NOMO-1 treated with DMSO at 0.1 percent for 48 hours (cell line): ENCODE measurements around the gene RBM48.
A peak's percentile ranks its signal among the peaks of the same experiment; 100 is the strongest.
"Not testable (repeated sequence)": the region's sequence is repeated elsewhere in the genome, so short reads cannot be mapped to it uniquely, and the experiment has no call there.

Experiments used
- DNase-seq: peaks from one replicate; lab custom pipeline; 2025; ENCODE audit not compliant: unreplicated experiment; lab: John Stamatoyannopoulos, UW

RBM48 gene

DNA sequence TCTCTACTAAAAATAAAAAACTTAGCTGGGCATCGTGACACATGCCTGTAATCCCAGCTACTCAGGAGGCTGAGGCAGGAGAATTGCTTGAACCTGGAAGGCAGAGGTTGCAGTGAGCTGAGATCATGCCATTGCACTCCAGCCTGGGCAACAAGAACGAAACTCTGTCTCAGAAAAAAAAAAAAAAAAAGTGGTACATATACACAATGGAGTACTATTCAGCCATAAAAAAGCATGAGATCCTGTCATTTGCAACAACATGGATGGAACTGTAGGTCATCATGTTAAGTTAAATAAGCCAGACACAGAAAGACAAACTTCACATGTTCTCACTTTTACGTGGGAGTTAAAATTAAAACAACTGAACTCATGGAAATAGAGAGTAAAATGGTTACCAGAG, 14.9 kb downstream of the RBM48 start:
- not testable (repeated sequence) for DNase-seq

- DNase-seq = not testable (repeated sequence)
Observed at GRCh38 chr7:92545116-92545515, 16.5 kb downstream of the RBM48 start.

DNA sequence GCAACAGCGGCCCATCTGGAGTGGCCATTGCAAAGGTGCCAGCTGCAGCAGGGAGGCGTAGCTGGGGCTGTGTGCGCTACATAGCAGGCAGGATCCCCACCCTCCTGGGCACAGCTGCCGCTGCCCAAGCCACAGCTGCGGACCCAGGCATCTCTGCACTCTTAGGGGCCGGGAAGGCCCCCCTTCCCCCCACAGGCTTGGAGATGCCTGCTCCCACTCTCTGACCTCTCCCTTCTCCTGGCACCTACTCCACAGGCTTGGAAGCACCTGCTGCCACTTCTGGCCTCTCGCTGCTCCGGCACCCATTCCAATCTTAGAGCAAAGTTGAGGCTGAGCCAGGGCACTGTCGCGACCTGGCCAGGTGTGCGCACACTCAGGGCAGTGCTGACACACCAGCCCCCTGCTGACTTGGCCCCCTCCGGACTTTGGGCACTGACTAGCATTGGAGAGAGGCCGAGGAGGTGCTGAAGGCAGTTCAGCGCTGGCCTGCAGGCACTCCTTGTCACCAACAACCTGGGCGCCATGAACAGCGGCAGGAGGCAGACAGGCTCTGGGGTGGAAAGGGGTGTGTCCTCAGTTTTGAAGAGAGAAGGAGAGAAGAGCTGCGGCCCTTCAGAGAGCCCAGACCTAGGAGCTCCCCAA, 18.4 kb downstream of the RBM48 start:
- DNase-seq = no peak

GRCh38 chr7:92547579-92547978, 19.0 kb downstream of the RBM48 start:
- DNase-seq = no peak

DNA sequence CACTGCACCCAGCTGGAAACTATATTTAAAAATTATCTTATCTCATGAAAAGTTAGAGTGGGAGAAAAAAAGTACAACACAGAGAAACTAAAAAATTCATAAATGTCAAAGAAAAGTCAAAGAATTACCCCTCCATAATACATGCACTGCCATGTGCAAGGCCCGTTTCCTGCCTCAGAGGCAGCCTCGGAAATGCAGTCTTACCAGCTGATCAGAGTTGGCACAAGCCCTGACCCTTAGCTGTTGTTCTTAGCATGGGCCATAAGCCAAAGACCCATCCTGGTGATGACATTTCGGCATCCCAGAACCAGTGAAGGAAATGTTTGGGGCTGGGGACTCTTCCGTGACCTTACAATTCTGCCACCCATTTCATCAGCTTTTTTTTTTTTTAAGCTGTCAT, 21.6 kb downstream of the RBM48 start:
- no peak for DNase-seq

DNA sequence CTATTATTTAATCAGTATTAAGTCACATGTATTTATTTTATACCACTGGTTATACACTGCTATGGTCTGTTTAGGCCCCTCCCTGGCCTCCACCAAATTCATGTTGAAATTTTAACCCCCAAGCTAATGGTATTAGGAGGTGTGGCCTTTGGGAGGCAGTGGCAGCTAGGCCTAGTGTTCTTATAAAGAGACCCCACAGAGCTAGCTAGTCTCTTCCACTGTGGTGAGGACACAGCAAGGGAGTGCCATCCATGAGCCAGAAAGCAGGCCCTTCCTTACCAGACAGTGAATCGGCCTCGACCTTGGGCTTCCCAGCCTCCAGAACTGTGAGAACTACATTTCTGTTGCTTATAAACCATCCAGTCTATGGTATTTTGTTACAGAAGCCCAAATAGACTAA, 28.7 kb downstream of the RBM48 start:
- no peak for DNase-seq

DNA sequence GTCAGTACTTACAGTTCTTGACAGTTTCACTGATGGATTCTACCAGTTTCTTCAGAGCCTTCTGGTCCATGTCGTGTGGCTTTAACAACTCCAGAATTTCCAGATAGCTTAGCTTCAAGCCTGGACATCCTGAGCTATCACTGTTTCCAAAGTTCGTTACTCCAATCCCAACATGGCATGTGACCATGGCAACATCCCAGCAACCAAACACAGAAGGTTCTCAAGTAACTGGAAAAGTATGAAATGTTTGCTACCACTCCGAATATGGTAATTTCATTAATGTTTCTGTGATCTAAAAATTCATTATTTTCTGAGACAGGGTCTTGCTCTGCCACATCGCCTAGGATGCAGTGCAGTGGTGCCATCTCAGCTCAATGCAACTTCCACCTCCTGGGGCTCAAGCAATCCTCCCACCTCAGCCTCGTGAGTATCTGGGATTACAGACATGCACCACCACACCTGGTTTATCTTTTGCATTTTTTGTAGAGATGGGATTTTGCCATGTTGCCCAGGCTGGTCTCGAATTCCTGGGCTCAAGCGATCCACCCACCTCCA, 29.3 kb downstream of the RBM48 start:
- DNase-seq = no peak

- DNase-seq = no peak
Observed at GRCh38 chr7:92560602-92561001, 32.0 kb downstream of the RBM48 start.

GRCh38 chr7:92563345-92563744, 34.8 kb downstream of the RBM48 start:
- no peak for DNase-seq

- DNase-seq = no peak
Observed at GRCh38 chr7:92567460-92567859, 38.9 kb downstream of the RBM48 start.

DNA sequence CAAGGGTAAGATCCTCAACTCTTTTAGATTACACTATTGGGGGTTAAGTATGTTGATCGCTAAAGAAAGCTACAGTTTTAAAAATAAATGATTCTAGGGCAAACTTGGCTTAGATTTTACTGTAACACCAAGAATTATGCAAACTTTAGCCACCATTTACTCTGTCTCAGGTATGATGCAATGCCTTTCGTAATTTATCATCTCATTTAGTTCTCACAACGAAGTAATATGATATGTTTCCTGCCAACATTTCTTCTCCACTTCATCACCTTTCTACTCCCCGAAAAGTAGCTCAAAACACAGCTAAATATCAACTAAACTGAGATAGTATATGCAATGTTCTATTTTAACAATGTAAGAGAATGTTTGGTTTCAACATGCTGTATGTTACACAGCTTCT, 40.5 kb downstream of the RBM48 start:
- peak; percentile 80 for DNase-seq

GRCh38 chr7:92576296-92576695, 47.7 kb downstream of the RBM48 start:
- no peak for DNase-seq

- DNase-seq = no peak
Observed at GRCh38 chr7:92582948-92583347, 54.4 kb downstream of the RBM48 start.

DNA sequence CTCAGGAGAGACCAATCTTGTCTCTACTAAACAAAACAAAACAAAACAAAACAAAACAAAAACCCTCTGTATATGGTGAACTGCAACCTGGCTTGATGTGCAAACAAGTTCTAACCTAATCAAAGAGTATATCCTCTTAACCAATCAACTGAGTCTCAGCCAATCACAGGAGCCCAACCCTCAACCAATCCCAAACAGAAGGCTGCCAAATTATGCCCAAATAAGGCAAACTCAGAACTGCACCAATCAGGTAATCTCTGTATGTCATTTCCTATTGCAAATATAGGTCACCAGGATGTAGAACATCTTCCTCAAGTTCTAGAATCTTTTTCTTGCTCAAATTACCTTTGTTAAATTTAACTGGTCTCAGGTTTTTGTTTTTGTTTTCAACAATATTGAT, 56.4 kb downstream of the RBM48 start:
- peak; percentile 51 for DNase-seq

DNA sequence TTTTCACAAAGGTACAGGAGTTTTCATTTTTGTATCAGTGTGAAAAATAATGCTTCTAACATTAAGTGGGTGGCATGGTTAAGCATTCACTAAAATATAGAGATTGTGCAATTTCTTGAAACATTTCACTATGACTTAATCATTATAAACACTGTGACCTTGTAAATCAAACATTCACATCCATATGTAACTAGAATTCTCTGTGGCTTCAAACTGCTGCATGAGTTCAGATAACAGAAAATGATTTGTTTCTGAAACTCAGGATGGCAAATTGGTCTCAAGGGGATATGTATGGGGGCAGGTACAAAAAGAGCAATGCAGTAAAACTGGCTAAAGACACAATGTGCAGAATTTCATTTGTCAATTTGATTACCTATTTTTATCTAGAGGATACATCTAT, 57.8 kb downstream of the RBM48 start:
- DNase-seq = peak; percentile 46

- no peak for DNase-seq
Observed at GRCh38 chr7:92586841-92587240, 58.2 kb downstream of the RBM48 start.
